ENCODE data around the gene HOXD3. TPM values are rescaled to one million over a fixed set of nuclear protein-coding genes. Genes with fewer than 3 reads are reported as not detected.
A peak's percentile ranks its signal among the peaks of the same experiment; 100 is the strongest.

HOXD3 gene
- total RNA-seq, 1 donor from 2014 or later = not detected

DNA sequence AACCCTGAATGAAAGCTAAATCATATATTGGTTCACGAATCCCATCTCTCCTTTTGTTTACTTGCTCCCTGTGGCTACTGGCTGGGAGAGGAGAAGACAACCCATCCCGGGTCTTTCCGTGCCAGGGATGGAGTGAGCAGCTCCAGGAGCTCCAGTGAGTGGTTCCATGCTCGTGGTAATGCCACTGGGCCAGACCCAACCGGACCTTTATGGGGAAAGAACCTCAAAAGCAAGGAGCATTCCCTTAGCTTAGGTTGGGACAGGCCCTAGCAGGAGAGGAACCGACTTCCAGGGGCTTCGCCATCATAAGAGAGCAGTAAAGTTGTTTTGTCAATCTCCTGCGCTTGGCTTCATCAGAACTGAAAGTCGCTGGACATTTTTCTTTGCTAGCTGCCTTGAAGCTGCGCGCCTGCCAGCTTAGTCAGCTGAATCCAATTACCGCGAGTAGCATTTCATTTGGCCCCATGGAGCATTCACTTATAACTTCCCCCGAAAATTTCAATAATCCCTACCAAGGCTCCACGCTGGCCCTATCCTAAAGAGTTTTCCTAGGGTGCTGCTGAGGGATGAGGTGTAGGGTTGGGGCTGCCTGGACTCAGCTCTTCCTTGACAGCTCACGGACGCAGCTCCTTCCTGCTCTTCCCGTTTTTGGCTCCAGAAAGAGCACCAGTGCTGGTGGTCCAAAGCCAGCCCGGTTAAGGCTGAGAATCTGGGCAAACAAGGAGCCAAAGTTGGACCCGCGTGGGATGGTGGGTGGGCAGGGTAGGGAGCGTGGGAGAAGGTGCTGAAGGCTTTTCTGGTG lies 4.9 kb downstream of the HOXD3 start:
- peak; percentile 33 for DNase-seq (ENCODE audit: low read depth)

DNA sequence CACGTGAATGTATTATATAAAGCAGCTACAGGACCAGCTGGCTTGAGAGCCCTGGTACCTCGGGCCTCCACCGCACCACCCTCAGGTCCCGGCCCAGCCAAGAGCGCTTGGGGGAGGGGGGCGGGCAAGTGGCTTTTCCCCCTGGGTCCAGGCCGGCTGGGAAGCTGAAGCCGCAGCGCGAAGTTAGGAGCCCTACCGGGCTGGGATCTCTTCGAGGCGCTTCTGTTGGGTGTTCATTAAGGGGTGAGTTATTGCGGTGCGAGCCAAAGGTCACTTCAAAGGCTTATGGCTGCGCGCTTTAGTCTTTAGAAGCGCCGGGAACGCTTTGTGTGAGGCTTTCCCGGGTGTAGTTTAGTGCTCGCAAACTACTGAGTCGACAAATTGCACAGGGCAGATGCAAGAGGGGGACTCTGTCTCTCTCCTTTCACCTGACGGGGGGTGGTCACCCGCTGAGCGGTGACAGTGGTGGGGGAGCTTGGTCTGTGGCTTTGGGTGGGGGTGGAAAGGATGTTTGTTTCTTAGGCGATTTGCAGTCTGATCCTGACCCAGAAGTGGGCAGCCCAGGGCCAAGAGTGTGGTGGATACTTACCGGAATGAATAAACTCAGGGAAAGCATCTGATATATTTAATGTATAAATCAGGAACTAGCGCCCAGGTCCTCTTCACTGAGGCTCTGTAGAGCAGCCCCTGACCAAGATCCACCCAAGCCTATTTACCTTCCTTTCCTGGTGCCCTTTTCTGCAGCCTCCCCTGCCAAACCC lies 6.0 kb downstream of the HOXD3 start:
- DNase-seq (ENCODE audit: low read depth) = no peak

- no peak for DNase-seq (ENCODE audit: low read depth)
These were observed 6.6 kb downstream of the HOXD3 start for GRCh38 chr2:176163672-176164056.

GRCh38 chr2:176164201-176164600 lies 7.1 kb downstream of the HOXD3 start:
- no peak for DNase-seq (ENCODE audit: low read depth)

GRCh38 chr2:176164611-176165369 lies 7.7 kb downstream of the HOXD3 start:
- DNase-seq (ENCODE audit: low read depth) = peak; percentile 24

GRCh38 chr2:176165370-176166050 lies 8.4 kb downstream of the HOXD3 start:
- peak; percentile 14 for DNase-seq (ENCODE audit: low read depth)

- DNase-seq (ENCODE audit: low read depth) = no peak
These were observed 9.2 kb downstream of the HOXD3 start for GRCh38 chr2:176166272-176166671.

GRCh38 chr2:176167398-176167797 lies 10.3 kb downstream of the HOXD3 start:
- DNase-seq (ENCODE audit: low read depth) = no peak

- no peak for DNase-seq (ENCODE audit: low read depth)
These were observed 12.1 kb downstream of the HOXD3 start for GRCh38 chr2:176169181-176169580.

GRCh38 chr2:176169711-176170110 lies 12.6 kb downstream of the HOXD3 start:
- DNase-seq (ENCODE audit: low read depth) = no peak

DNA sequence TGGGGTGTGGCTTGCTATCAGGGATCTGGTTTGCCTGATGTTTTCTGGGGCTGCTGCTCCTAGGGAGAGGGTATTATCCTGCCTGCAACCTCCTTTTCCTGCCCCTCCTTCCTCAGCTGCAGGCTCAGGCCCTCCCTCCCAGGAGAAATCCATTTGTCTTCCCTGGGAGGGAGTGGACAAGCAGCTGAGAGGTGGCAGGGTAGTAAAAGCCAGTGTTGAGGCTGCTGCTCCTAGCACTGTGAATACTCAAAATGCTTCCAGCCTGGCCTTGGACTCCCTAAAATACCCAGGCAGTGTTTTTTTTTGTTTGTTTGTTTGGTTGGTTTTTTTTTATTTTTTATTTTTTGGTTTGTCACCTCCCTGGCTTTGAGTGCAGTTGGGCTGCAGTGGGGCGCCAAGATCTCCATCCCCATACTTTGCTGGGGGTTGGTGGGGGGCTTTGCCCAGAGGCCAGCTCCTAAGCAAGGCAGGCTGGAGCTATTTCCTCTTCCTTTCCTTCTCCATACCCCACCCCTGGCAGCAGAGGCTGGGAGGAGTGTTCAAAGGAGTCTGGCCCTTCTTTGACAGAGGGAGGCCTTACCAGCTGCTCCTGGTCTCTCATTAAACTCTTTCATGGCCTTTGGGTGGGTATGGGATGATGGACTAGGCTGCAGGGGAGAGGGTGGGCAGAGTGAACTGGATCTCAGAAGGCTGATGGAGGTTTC lies 13.6 kb downstream of the HOXD3 start:
- no peak for DNase-seq (ENCODE audit: low read depth)

- DNase-seq (ENCODE audit: low read depth) = no peak
These were observed 14.4 kb downstream of the HOXD3 start for GRCh38 chr2:176171351-176172006.

- no peak for DNase-seq (ENCODE audit: low read depth)
These were observed 15.1 kb downstream of the HOXD3 start for GRCh38 chr2:176172007-176172894.

DNA sequence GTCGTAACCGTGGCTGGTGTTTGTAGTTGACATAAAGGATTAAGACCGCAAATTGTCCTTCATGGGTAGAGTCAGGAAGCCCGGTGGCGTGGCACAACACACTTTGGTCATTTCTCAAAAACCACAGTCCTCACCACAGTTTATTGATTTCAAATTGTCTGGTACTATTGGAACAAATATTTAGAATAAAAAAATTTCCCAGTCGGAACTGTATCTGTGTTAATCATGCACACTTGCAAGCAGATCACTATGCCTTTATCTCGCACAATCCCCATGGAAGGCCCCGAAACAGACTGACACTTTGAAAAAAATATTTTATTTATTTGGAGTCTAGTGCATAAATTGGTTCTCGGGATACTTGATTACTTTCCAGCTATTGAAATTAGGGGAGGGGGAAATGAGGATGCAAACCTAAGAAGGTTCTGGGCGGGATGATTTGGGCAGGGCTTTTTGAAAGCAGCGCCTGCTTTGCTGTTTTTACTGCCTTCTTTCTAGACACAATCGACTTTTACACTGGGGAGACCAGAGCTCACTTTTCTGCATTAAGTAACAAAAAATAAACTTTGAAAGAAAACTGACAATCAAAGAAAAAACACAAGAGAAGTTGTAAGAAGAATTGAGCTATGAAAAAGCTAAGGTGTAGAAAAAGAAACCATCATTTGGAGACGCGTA lies 15.9 kb downstream of the HOXD3 start:
- DNase-seq (ENCODE audit: low read depth) = no peak

DNA sequence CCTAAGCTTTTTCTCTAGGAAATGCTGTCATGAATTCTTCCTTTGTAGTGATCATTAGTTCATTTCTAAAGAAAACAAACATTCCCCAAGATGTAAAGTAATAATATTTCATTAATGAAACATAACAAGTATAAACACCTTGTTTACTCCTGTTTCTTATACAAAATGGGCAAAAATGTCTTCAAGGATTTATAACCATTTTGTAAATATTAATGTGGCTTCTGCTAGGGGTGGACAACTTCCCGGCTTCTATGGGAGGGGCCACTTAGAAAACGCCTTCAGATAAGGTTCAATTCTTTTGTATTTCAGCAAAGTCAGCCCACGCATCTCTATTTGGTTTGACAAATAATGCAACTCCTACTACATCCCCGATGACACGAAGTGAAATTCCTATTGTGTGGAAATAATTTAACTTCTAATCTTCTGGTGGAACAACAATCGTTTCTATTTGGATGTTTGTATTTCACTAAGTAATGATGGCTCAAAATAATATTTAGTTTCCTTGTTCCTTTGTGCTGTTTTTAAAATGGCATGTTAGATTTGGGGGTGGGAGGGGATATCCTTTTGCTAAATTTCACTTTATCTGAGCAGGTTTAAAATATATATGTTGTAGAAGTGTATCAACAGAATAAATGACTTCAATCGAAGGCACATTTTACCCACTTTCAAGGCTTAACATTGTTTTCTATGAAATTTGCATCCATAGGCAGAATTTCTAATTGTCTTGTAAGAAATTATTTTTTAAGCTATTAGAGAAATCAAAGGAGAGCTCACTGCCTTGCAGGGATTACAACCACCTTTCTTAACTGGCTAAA lies 16.7 kb downstream of the HOXD3 start:
- DNase-seq (ENCODE audit: low read depth) = no peak

- DNase-seq (ENCODE audit: low read depth) = no peak
These were observed 17.3 kb downstream of the HOXD3 start for GRCh38 chr2:176174382-176174823.
